Esophagus squamous epithelium (tissue), 4 donors: ENCODE measurements around the gene SLC3A2.

Experiments
- POLR2A ChIP-seq, 4 donors: fragments of 450-650 bp; IDR thresholded peaks; one replicate each; pipeline ENCODE4 v1.6.1; 2017; ENCODE audit warnings: antibody characterized with exemption in 4 of 4, mild to moderate bottlenecking in 4 of 4, moderate library complexity in 3 of 4
- TF ChIP-seq, protein P1 (sequence below), 6 experiments: fragments of 450-650 bp in 4 of 6; fragments of 200-600 bp in 2 of 6; sonication (generic) in 2 of 6; IDR thresholded peaks; one replicate each; pipeline ENCODE4 v1.5.1; 2016 to 2019; ENCODE audit warnings: antibody characterized with exemption in 6 of 6, mild to moderate bottlenecking in 4 of 6, moderate library complexity in 4 of 6

- TF ChIP-seq, protein P1, sequence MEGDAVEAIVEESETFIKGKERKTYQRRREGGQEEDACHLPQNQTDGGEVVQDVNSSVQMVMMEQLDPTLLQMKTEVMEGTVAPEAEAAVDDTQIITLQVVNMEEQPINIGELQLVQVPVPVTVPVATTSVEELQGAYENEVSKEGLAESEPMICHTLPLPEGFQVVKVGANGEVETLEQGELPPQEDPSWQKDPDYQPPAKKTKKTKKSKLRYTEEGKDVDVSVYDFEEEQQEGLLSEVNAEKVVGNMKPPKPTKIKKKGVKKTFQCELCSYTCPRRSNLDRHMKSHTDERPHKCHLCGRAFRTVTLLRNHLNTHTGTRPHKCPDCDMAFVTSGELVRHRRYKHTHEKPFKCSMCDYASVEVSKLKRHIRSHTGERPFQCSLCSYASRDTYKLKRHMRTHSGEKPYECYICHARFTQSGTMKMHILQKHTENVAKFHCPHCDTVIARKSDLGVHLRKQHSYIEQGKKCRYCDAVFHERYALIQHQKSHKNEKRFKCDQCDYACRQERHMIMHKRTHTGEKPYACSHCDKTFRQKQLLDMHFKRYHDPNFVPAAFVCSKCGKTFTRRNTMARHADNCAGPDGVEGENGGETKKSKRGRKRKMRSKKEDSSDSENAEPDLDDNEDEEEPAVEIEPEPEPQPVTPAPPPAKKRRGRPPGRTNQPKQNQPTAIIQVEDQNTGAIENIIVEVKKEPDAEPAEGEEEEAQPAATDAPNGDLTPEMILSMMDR (IDR thresholded peaks at IDR 0.05): no peak
- TF ChIP-seq POLR2A (IDR thresholded peaks at IDR 0.05): no peak
Observed at GRCh38 chr11:62919476-62919875, 38.8 kb downstream of the SLC3A2 start.
